Upper lobe of right lung (tissue), 1 donor: Measurements from ENCODE around the gene AGA. TPM values are rescaled to one million over a fixed set of nuclear protein-coding genes. Genes with fewer than 3 reads are reported as not detected.

Experiments
- ATAC-seq: fragments of 200-7000 bp; cut with Tn5 transposase; one replicate; pipeline ENCODE4 v1.9.1; 2020; ENCODE audit warnings: mild to moderate bottlenecking, moderate library complexity
- DNase-seq: peaks from one replicate; pipeline ENCODE4 v3.0.0-alpha.2; 2020
- H3K27ac ChIP-seq: fragments of 200-600 bp; one replicate; pipeline ENCODE4 v1.8.0; 2022
- H3K27me3 ChIP-seq: fragments of 200-600 bp; one replicate; pipeline ENCODE4 v1.8.0; 2022; ENCODE audit warnings: mild to moderate bottlenecking
- H3K36me3 ChIP-seq: fragments of 200-600 bp; one replicate; pipeline ENCODE4 v1.8.0; 2022
- H3K4me1 ChIP-seq: fragments of 200-600 bp; one replicate; pipeline ENCODE4 v1.8.0; 2022
- H3K4me3 ChIP-seq: fragments of 200-600 bp; one replicate; pipeline ENCODE4 v1.8.0; 2022; ENCODE audit warnings: mild to moderate bottlenecking
- H3K9me3 ChIP-seq: fragments of 200-600 bp; one replicate; pipeline ENCODE4 v1.8.0; 2022
- intact Hi-C: fragments of 100-400 bp; cut with DNase I; formaldehyde crosslinking; loops from one replicate; pipeline ENCODE4 v1.11.0; 2022
- total RNA-seq: library from RNA; stranded (reverse); fragmentation: NEBNext Ultra II Directional; extraction: Animal tissue kit (Norgen Biotek cat#: 25700); gene quantifications from one replicate; pipeline ENCODE4 v1.2.1, GENCODE V29; 2021
- TF ChIP-seq, protein P1 (sequence below): fragments of 200-600 bp; IDR thresholded peaks from one replicate; pipeline ENCODE4 v1.8.0; 2022; ENCODE audit warnings: antibody characterized with exemption
- donor health status: DM: no; HTN: yes; CAD: no; lungs with severe emphysema.

Gene AGA
- total RNA-seq, 1 donor from 2014 or later, result 30.2 TPM

DNA sequence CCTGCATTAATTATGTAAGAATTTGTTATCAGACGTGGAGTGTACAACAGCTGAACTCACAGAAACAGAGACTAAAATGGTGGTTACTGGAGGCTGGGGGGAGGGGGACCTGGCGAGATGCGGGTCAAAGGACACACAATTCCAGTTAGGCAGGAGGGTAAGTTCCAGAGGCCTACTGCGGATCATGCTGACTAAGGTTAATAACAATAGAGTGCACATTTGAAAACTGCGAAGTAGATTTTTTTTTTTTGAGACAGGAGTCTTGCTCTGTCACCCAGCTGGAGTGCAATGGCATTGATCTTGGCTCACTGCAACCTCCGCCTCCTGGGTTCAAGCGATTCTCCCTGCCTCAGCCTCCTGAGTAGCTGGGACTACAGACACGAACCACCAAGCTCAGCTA is 7.6 kb downstream of the AGA start:
- H3K4me3 ChIP-seq, result no peak overlapping the region
- H3K27ac ChIP-seq, result no peak overlapping the region
- no peaks in the 10 kb centered on the region for H3K27me3 ChIP-seq
- ATAC-seq (no peak), DNase-seq (no peak)
- intact Hi-C loops, result no loop called here
- H3K4me1 ChIP-seq, result no peaks in the 10 kb centered on the region
- TF ChIP-seq, protein P1, sequence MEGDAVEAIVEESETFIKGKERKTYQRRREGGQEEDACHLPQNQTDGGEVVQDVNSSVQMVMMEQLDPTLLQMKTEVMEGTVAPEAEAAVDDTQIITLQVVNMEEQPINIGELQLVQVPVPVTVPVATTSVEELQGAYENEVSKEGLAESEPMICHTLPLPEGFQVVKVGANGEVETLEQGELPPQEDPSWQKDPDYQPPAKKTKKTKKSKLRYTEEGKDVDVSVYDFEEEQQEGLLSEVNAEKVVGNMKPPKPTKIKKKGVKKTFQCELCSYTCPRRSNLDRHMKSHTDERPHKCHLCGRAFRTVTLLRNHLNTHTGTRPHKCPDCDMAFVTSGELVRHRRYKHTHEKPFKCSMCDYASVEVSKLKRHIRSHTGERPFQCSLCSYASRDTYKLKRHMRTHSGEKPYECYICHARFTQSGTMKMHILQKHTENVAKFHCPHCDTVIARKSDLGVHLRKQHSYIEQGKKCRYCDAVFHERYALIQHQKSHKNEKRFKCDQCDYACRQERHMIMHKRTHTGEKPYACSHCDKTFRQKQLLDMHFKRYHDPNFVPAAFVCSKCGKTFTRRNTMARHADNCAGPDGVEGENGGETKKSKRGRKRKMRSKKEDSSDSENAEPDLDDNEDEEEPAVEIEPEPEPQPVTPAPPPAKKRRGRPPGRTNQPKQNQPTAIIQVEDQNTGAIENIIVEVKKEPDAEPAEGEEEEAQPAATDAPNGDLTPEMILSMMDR, result no peak
- H3K36me3 ChIP-seq, result peaks cover 64% of the 10 kb centered on the region
- H3K9me3 ChIP-seq, result no peaks in the 10 kb centered on the region

DNA sequence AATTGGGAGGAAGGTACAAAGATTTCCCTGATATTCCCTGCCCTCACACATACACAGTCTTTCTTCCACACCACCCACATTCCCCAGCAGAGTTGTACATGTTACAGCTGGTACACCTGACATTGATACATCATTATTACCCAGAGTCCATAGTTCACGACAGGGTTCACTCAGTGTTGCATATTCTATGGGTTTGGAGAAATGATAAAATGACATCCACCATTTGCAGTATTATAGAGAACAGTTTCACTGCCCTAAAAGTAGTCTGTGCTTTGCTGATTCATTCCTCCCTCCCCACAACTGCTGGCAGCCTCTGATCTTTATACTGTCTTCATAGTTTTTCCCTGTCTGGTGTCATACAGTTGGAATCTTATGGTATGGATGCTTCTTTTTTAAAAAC is 15.0 kb downstream of the AGA start:
- Histone ChIP-seq H3K4me1 (no peaks in the 10 kb centered on the region), H3K4me3 (no peak overlapping the region), H3K27ac (no peak overlapping the region), H3K9me3 (no peaks in the 10 kb centered on the region), H3K36me3 (peaks cover 13% of the 10 kb centered on the region), H3K27me3 (no peaks in the 10 kb centered on the region)
- DNase-seq (no peak), ATAC-seq (no peak)
- intact Hi-C loops, result no loop called here
- TF ChIP-seq, protein P1, result no peak

DNA sequence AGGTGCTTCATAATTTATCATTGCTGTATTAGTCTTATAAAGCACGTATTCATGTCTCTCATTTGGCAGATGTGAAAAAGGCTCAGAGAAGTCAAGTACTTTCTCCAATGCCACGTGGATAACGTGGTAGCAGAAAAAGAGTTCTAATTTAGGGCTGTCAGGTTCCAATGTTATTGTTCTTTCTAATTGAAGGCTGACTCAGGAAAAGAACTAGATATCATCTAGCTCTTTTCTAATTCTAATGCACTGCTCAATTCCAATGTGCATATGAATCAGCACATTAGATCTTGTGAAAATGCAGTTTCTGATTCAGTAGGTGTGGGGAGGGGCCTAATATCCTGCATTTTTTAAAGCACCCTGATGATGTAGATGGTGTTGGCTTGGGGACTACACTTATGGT is 22.8 kb downstream of the AGA start:
- H3K27ac ChIP-seq, result no peak overlapping the region
- no peak for DNase-seq
- no peak for ATAC-seq
- intact Hi-C loops, result no loop called here
- H3K4me3 ChIP-seq, result no peak overlapping the region
- TF ChIP-seq, protein P1, result no peak
- H3K9me3 ChIP-seq, result peaks cover 8% of the 10 kb centered on the region
- no peaks in the 10 kb centered on the region for H3K36me3 ChIP-seq
- no peaks in the 10 kb centered on the region for H3K27me3 ChIP-seq
- H3K4me1 ChIP-seq, result no peaks in the 10 kb centered on the region

DNA sequence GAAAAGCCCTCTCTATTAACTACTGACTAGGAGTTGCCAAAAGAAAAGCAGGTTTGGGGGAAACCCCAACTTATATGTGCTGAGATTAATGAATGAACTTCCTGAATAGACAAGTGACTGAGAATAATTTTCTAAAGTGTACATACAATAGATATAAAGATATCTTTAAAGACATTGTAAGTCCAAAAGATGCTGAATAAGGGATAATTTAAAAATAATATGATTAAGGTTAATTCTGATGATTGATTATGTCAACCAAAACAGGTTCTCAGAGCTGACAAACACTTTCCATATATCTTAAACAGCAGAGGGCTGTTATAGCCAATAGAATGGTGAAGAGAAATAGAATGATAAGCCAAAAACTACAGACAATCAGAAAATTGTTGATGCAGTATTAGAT is 28.6 kb downstream of the AGA start:
- Histone ChIP-seq H3K9me3 (no peaks in the 10 kb centered on the region), H3K4me1 (no peaks in the 10 kb centered on the region), H3K4me3 (no peak overlapping the region), H3K27me3 (no peaks in the 10 kb centered on the region), H3K36me3 (no peaks in the 10 kb centered on the region), H3K27ac (no peak overlapping the region)
- no peak for ATAC-seq
- TF ChIP-seq, protein P1, result no peak
- intact Hi-C loops, result no loop called here
- no peak for DNase-seq

DNA sequence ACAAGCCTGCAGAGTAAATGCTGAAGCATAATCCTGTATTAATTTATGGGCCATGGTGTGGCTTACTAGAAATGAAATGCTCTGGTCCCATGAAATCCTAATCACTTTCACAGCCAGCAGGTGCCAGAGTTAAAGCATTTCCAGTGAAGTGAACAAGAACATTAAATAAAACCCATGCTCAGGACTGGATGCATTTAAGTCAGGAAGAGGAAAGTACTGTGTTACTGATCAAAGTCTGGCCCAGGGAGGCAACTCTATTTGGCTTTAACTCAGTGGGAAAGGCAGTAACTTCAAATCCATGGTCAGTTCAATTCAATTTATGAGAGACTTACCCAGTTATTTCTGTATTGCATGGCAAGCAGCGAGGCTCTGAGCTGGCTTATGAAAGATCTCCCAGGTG is 29.2 kb downstream of the AGA start:
- TF ChIP-seq, protein P1, result no peak
- intact Hi-C loops, result no loop called here
- H3K4me1 ChIP-seq, result no peaks in the 10 kb centered on the region

DNA sequence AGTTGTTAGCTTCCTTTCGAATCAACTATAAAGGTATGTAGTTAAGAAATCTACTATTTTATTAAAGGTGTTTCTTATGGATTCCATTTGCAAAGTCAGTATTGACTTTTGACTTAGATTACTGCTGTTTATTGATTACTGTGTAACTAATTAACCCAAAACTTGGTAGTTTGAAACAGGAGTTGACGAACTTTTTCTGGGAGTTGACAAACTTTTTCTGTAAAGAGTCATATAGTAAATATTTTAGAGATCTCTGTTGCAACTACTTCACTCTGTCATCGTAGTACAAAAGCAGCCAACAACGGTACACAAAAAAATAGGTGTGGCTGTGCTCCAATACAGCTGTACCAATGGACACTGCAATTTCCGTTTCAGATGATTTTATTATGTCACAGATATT is 30.2 kb downstream of the AGA start:
- Histone ChIP-seq H3K36me3 (no peaks in the 10 kb centered on the region), H3K27ac (no peak overlapping the region), H3K4me1 (no peaks in the 10 kb centered on the region), H3K27me3 (no peaks in the 10 kb centered on the region), H3K4me3 (no peak overlapping the region), H3K9me3 (no peaks in the 10 kb centered on the region)
- DNase-seq (no peak), ATAC-seq (no peak)
- TF ChIP-seq, protein P1, result no peak
- intact Hi-C loops, result no loop called here

More for the DNA sequence above, 29.2 kb downstream of the AGA start:
- DNase-seq (no peak), ATAC-seq (no peak)
- no peaks in the 10 kb centered on the region for H3K9me3 ChIP-seq
- no peaks in the 10 kb centered on the region for H3K36me3 ChIP-seq
- H3K4me3 ChIP-seq, result no peak overlapping the region
- H3K27ac ChIP-seq, result no peak overlapping the region
- no peaks in the 10 kb centered on the region for H3K27me3 ChIP-seq
